Stimulated activated naive CD8-positive, alpha-beta T cell treated with anti-CD3 and anti-CD28 coated beads, Interleukin-15, Interleukin-2, amounts not matched to agents 100 ng/mL and 50 ng/mL, for 24 hours (primary cell): ENCODE results near the gene TMEM163.
"Not testable (repeated sequence)": the region's sequence is repeated elsewhere in the genome, so short reads cannot be mapped to it uniquely, and the experiment has no call there.

ENCODE experiments used
- H3K27ac Mint-ChIP-seq: one replicate; pipeline ENCODE4 v1.8.0; 2021; ENCODE audit warnings: mild to moderate bottlenecking, mixed read lengths
- H3K27me3 Mint-ChIP-seq: one replicate; pipeline ENCODE4 v1.8.0; 2021; ENCODE audit warnings: mixed read lengths
- H3K36me3 Mint-ChIP-seq: one replicate; pipeline ENCODE4 v1.8.0; 2021; ENCODE audit warnings: low read depth, mixed read lengths
- H3K4me1 Mint-ChIP-seq: one replicate; pipeline ENCODE4 v1.8.0; 2021; ENCODE audit warnings: low read depth, mixed read lengths
- H3K4me3 Mint-ChIP-seq: one replicate; pipeline ENCODE4 v1.8.0; 2021; ENCODE audit warnings: mild to moderate bottlenecking, mixed read lengths
- H3K9me3 Mint-ChIP-seq: one replicate; pipeline ENCODE4 v1.8.0; 2021; ENCODE audit warnings: mixed read lengths

Gene TMEM163

GRCh38 chr2:134737671-134738070 lies 18.9 kb upstream of the TMEM163 start:
- peaks cover 4% of the 10 kb centered on the region for H3K4me1 Mint-ChIP-seq
- H3K27me3 Mint-ChIP-seq, result peaks cover 23% of the 10 kb centered on the region
- no peak overlapping the region for H3K27ac Mint-ChIP-seq
- no peaks in the 10 kb centered on the region for H3K36me3 Mint-ChIP-seq
- H3K4me3 Mint-ChIP-seq, result no peak overlapping the region
- H3K9me3 Mint-ChIP-seq, result no peaks in the 10 kb centered on the region

DNA sequence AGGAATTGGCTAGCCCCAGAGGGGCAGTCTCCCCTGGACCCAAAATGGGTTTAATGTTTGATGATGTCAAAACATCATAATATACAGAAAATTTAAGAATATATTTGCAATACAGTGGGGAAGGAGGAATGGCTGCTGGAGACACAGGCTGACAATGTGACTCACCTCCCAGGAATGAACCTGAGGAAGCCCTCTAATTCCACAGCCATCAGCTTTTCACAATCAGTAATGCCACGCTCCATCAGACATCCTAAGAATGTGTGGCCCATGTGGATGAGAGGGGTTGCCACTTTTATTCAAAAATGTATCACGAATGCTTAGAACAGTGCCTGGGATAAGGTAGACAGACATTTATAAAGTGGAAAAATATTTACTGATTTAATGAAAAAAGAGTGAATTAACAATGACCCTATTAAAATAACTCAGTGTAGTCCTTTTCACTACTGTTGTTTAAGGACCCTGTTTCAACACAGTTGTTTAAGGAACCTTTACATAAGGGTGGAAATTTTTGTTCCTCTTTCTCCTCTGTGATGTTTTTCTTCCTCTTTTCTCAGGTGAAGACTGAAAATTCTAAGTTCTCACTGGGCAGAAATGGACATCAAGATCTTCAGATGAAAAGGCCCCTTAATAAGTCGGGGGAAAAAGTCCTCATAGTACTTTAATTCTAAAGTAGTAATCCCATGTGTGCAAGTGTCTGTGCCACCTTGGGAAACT lies 17.5 kb upstream of the TMEM163 start:
- H3K27me3 Mint-ChIP-seq, result peaks cover 21% of the 10 kb centered on the region
- no peak overlapping the region for H3K4me3 Mint-ChIP-seq
- H3K36me3 Mint-ChIP-seq, result no peaks in the 10 kb centered on the region
- H3K4me1 Mint-ChIP-seq, result peaks cover 4% of the 10 kb centered on the region
- H3K27ac Mint-ChIP-seq, result no peak overlapping the region
- no peaks in the 10 kb centered on the region for H3K9me3 Mint-ChIP-seq

DNA sequence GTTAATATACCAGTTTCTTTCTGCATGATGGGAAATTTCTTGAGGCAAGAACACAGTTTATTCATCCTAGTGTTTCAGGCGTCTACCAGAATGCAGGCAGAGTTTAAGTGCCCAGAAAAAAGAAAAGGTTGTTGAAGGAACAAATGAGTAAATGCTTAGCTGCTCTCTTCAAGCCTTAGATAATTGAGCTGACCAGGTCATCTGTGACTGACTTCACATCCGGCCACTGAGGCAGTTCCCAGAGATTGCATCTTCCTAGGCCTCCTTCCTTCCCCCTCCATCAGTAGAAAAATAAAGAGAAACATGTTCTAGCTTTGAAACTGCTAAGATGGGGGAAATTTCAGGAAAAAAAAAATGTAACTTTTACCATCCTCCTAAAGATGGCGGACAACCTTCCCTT lies 9.4 kb upstream of the TMEM163 start:
- no peak overlapping the region for H3K4me3 Mint-ChIP-seq
- no peaks in the 10 kb centered on the region for H3K36me3 Mint-ChIP-seq
- H3K4me1 Mint-ChIP-seq, result no peaks in the 10 kb centered on the region
- H3K27me3 Mint-ChIP-seq, result peaks cover 18% of the 10 kb centered on the region
- H3K9me3 Mint-ChIP-seq, result no peaks in the 10 kb centered on the region
- no peak overlapping the region for H3K27ac Mint-ChIP-seq

- Mint-ChIP-seq H3K36me3 (no peaks in the 10 kb centered on the region), H3K4me3 (no peak overlapping the region), H3K27ac (no peak overlapping the region), H3K4me1 (no peaks in the 10 kb centered on the region), H3K27me3 (peaks cover 24% of the 10 kb centered on the region), H3K9me3 (no peaks in the 10 kb centered on the region)
These were observed 8.6 kb upstream of the TMEM163 start for GRCh38 chr2:134727385-134727784.

GRCh38 chr2:134726645-134727044 lies 7.8 kb upstream of the TMEM163 start:
- no peaks in the 10 kb centered on the region for H3K9me3 Mint-ChIP-seq
- peaks cover 31% of the 10 kb centered on the region for H3K27me3 Mint-ChIP-seq
- no peaks in the 10 kb centered on the region for H3K36me3 Mint-ChIP-seq
- H3K4me3 Mint-ChIP-seq, result no peak overlapping the region
- no peaks in the 10 kb centered on the region for H3K4me1 Mint-ChIP-seq
- H3K27ac Mint-ChIP-seq, result no peak overlapping the region

GRCh38 chr2:134725876-134726275 lies 7.1 kb upstream of the TMEM163 start:
- Mint-ChIP-seq H3K4me1 (no peaks in the 10 kb centered on the region), H3K36me3 (no peaks in the 10 kb centered on the region), H3K27ac (no peak overlapping the region), H3K9me3 (no peaks in the 10 kb centered on the region), H3K4me3 (no peak overlapping the region), H3K27me3 (peaks cover 37% of the 10 kb centered on the region)

GRCh38 chr2:134724341-134724740 lies 5.5 kb upstream of the TMEM163 start:
- no peaks in the 10 kb centered on the region for H3K36me3 Mint-ChIP-seq
- no peaks in the 10 kb centered on the region for H3K9me3 Mint-ChIP-seq
- peaks cover 4% of the 10 kb centered on the region for H3K4me1 Mint-ChIP-seq
- no peak overlapping the region for H3K27ac Mint-ChIP-seq
- H3K4me3 Mint-ChIP-seq, result no peak overlapping the region
- H3K27me3 Mint-ChIP-seq, result peaks cover 53% of the 10 kb centered on the region

DNA sequence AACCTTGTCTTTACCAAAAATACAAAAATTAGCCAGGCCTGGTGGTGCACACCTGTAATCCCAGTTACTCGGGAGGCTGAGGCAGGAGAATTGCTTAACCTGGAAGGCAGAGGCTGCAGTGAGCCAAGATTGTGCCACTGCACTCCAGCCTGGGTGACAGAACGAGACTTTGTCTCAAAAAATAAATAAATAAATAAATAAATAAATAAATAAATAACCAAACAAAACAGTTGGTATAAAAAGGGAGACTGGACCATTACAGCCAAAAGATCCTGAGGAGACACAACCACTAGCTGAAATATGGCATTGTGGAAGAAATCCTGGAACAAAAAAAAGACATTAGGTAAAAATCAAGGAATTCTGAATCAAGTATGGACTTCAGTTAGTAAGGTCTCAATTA lies 4.9 kb upstream of the TMEM163 start:
- H3K4me3 Mint-ChIP-seq, H3K9me3 Mint-ChIP-seq, H3K27ac Mint-ChIP-seq, H3K4me1 Mint-ChIP-seq, H3K36me3 Mint-ChIP-seq: not testable (repeated sequence)
- peaks cover 53% of the 10 kb centered on the region for H3K27me3 Mint-ChIP-seq

GRCh38 chr2:134722728-134723127 lies 3.9 kb upstream of the TMEM163 start:
- Mint-ChIP-seq H3K27me3 (peaks cover 52% of the 10 kb centered on the region), H3K27ac (no peak overlapping the region), H3K4me3 (no peak overlapping the region), H3K4me1 (peaks cover 6% of the 10 kb centered on the region), H3K36me3 (no peaks in the 10 kb centered on the region), H3K9me3 (no peaks in the 10 kb centered on the region)

DNA sequence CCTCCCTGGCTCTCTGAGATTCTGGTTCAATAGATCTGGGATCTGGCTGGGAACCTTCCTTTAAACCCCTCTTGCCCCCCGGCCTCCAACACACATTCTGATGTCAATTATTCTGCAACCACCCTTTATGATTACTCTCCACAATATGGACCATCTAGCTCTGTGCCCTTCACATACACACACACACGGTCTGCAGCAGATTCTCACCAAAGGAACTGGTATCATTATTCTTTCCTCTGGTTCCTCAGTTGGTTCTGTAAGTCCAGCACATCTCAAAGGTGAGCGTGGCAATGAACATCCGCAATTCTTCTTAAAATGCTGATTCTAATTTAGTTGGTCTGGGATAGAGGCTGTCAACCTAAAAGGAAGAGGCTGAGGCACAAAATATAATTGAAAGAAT lies 2.8 kb upstream of the TMEM163 start:
- Mint-ChIP-seq H3K9me3 (no peaks in the 10 kb centered on the region), H3K4me1 (peaks cover 14% of the 10 kb centered on the region), H3K36me3 (no peaks in the 10 kb centered on the region), H3K27me3 (peaks cover 56% of the 10 kb centered on the region), H3K27ac (no peak overlapping the region), H3K4me3 (no peak overlapping the region)

DNA sequence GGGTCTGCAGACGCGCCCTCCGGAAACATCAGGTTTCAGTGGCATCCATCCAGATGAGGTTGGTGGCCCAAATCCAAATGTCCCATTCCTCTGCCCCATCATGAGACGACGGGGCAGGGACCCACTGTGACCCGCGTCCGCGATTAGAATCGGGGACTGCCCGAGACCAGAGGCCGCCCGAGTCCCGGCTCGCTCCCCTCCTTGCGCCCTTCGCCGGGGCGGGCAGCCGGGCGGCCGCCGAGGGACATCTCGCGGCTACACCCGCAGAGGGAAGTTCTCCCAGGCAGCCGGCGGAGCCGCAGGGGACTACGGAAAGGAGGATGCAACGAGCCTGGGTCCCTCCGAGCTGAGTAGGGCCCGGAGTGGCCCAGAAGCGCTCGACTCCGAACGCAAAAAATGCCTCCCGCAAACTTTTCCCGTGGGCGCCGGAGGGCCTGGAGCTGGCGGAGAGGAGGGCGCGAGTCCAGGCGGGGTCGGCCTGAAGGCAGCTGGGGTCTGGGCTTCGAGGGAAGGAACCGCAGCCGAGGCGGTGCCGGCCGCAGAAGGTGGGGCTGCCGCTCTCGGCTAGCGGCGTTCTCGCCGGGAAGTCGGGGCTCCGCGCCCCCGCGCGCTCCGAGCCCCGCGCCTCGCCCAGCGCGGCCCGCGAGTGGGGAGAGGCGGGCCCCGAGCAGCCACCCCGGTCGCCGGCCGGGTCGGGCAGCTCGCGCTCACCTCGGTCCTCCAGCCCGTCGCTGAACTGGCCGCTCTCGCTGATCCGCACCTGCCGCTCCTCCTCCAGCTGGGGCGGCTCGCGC lies 580 bp downstream of the TMEM163 start:
- Mint-ChIP-seq H3K27ac (no peak overlapping the region), H3K27me3 (peaks cover 73% of the 10 kb centered on the region), H3K36me3 (no peaks in the 10 kb centered on the region), H3K9me3 (no peaks in the 10 kb centered on the region), H3K4me3 (peak overlapping the region; percentile 66), H3K4me1 (peaks cover 41% of the 10 kb centered on the region)

GRCh38 chr2:134717286-134718022 lies 1.3 kb downstream of the TMEM163 start:
- Mint-ChIP-seq H3K27ac (no peak overlapping the region), H3K36me3 (no peaks in the 10 kb centered on the region), H3K4me1 (peaks cover 48% of the 10 kb centered on the region), H3K27me3 (peaks cover 75% of the 10 kb centered on the region), H3K9me3 (no peaks in the 10 kb centered on the region), H3K4me3 (peak overlapping the region; percentile 66)

GRCh38 chr2:134716721-134717243 lies 2.0 kb downstream of the TMEM163 start:
- Mint-ChIP-seq H3K27ac (no peak overlapping the region), H3K9me3 (no peaks in the 10 kb centered on the region), H3K4me3 (peak overlapping the region; percentile 66), H3K4me1 (peaks cover 51% of the 10 kb centered on the region), H3K36me3 (no peaks in the 10 kb centered on the region), H3K27me3 (peaks cover 75% of the 10 kb centered on the region)

GRCh38 chr2:134715932-134716643 lies 2.7 kb downstream of the TMEM163 start:
- H3K27ac Mint-ChIP-seq, result peak overlapping the region; percentile 5
- H3K27me3 Mint-ChIP-seq, result peaks cover 74% of the 10 kb centered on the region
- no peaks in the 10 kb centered on the region for H3K9me3 Mint-ChIP-seq
- H3K4me1 Mint-ChIP-seq, result peaks cover 51% of the 10 kb centered on the region
- no peaks in the 10 kb centered on the region for H3K36me3 Mint-ChIP-seq
- no peak overlapping the region for H3K4me3 Mint-ChIP-seq
